KG1 (cell line): Measurements from ENCODE around the gene TMEM198.

Source experiments
- DNase-seq: peaks from one replicate; lab custom pipeline; 2025; lab: John Stamatoyannopoulos, UW

Gene TMEM198

DNA sequence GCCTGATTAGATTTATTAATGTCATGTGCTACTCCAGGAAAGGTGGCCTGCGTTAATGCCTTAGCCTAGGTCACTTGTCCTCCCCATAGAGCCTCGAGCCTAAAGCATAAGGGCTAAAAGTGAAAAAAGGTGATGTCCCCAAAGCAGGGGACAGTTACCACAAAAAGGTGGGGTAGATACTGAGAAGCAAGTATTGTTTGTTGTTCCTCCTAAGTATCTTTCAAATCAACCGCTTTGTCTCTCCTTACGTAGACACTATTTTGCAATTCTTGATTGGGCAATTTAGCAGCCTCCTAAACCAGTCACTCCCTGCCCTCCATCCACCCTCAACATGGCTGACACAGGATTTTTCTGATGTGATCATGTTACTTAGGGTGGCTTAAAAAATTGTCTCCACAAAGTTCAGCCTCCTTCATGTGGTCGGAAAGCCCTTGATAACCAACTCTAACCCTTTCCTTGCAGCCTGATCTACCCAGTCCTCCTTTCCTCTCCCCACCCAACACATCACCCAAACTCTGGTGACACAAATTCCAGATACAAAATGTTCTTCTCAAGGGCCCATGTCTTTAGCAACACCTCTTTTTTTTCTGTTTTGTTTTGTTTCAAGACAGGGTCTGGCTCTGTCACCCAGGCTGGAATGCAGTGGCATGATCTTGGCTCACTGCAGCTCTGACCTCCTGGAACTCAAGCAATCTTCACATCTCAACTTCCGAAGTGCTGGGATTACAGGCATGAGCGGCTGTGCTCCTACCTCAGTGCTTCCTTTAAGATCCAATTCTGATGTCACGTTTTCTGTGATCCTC is 35.2 kb downstream of the TMEM198 start:
- DNase-seq, result no peak

DNA sequence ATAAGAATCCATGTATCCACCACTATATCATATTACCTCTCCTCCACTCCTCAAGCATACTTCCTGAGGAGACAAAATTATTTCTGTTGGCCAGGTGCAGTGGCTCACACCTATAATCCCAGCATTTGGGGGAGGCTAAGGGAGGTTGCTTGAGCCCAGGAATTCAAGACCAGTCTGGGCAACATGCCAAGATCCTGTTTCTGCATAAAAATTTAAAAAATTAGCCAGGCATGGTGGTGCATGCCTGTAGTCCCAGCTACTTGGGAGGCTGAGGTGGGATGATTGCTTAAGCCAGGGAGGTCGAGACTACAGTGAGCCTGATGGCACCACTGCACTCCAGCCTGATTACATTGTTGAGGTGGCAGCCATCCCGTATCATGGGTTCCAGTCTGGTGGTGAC is 37.5 kb downstream of the TMEM198 start:
- DNase-seq, result no peak

DNA sequence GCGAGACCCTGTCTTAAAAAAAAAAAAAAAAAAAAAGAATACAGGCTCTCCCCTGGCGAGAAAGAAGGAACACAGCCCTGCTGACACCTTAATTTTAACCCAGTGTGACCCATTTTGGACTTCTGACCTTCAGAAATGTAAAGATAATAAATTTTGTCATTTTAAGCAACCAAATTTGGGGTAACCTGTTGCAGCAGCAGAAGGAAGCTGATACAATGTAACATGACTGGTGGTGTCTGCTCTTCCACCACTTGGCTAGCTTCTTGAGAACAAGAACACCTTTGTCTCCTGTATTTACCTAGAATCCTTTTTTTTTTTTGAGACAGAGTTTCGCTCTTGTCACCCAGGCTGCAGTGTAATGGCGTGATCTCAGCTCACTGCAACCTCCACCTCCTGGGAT is 47.3 kb downstream of the TMEM198 start:
- DNase-seq, result no peak

DNA sequence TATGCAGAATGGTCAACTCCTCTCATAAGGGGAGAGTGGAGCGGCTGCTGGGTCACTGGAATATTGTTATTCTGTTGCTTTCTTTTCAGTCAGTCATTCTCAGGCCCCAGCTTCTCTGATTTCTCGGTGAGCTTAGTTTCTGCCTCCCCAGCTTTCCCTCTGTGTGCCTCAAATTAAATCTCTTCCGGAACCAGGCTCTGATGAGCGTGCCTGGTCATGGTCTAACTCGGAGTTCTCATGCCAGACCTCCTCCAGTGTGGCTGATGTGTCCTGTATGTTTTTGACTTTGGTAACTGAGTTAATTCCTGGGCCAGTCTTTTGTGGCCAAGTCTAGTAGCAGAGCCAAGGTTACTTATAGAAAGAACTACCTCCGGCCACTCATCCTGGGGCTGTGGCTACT is 48.9 kb downstream of the TMEM198 start:
- no peak for DNase-seq

DNA sequence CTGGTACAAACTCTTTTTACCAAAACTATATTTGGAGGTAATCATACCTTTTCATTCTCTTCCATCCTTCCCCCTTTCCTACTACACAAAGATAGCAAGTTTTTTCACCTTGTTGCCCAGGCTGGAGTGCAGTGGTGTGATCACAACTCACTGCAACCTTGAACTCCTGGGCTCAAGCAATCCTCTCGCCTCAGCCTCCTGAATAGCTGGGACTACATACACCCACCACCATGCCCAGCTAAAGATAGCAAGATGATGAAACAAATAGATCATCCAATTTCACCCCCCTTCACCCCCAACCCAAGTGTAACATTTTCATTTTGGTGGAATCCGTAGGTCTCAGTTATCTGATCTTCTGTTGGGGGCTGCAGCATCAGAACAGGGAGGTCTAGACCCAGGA is 49.3 kb downstream of the TMEM198 start:
- DNase-seq, result no peak

- no peak for DNase-seq
These were observed 51.4 kb downstream of the TMEM198 start for GRCh38 chr2:219595256-219595655.

GRCh38 chr2:219596954-219597551 is 53.2 kb downstream of the TMEM198 start:
- DNase-seq, result peak; percentile 52

GRCh38 chr2:219597552-219598307 is 53.9 kb downstream of the TMEM198 start, which contains the start of gene STK11IP:
Gene STK11IP, plus strand, starts transcription at chr2:219597857. Its CDS starts 263 bp downstream, at chr2:219598120.
- DNase-seq, result peak; percentile 94

GRCh38 chr2:219598308-219599078 is 54.7 kb downstream of the TMEM198 start:
- no peak for DNase-seq
